ENCODE measurements around the gene ATP5F1D. TPM values are rescaled to one million over a fixed set of nuclear protein-coding genes. Genes with fewer than 3 reads are reported as not detected.

ATP5F1D gene
- total and polyA plus RNA-seq, 2 of the 13 experiments (the other 11 are each of a cell fraction or from before 2014, with no cell fraction given): 39.4 to 78.7 TPM

GRCh38 chr19:1243768-1244692, 2.5 kb downstream of the ATP5F1D start (continued):
- no peak for TF ChIP-seq HNF4A (CRISPR knock-in tag; IDR thresholded peaks at IDR 0.05)
- TF ChIP-seq SMC3 (IDR thresholded peaks at IDR 0.05; ENCODE audit: low read length): peak; percentile 60; the same call in 1 of the 2 replicates
- TF ChIP-seq ZNF446 (CRISPR knock-in tag; IDR thresholded peaks at IDR 0.05): 0 out of 2 replicates have a peak, but pooled peaks have one; percentile 35
- TF ChIP-seq ATF6 (CRISPR knock-in tag; conservative IDR thresholded peaks at IDR 0.05): 0 out of 2 replicates have a peak, but pooled peaks have one; percentile 19
- peak; percentile 18; the same call in 1 of the 2 replicates for TF ChIP-seq THRA (CRISPR knock-in tag; IDR thresholded peaks at IDR 0.05; ENCODE audit: borderline replicate concordance)
- no peak for TF ChIP-seq KLF6 (CRISPR knock-in tag; IDR thresholded peaks at IDR 0.05)
- TF ChIP-seq ZNF30 (CRISPR knock-in tag; IDR thresholded peaks at IDR 0.05): no peak
- TF ChIP-seq MIER3 (CRISPR knock-in tag; IDR thresholded peaks at IDR 0.05; ENCODE audit: borderline replicate concordance): peak; percentile 11; the same call in 1 of the 2 replicates
- peak; percentile 16; the same call in 1 of the 2 replicates for TF ChIP-seq SP4 (CRISPR knock-in tag; IDR thresholded peaks at IDR 0.05)
- TF ChIP-seq RBM39 (IDR thresholded peaks at IDR 0.05; ENCODE audit: low read depth, low read length, poor library complexity, severe bottlenecking): peak; percentile 6
- TF ChIP-seq ZBTB38 (CRISPR knock-in tag; IDR thresholded peaks at IDR 0.05): peak; percentile 98
- TF ChIP-seq SUZ12 (IDR thresholded peaks at IDR 0.05; ENCODE audit: low read depth, low read length): no peak
- 0 out of 2 replicates have a peak, but pooled peaks have one; percentile 64 for TF ChIP-seq SATB2 (CRISPR knock-in tag; IDR thresholded peaks at IDR 0.05)
- peak; percentile 51; the same call in 1 of the 2 replicates for TF ChIP-seq ZNF567 (CRISPR knock-in tag; IDR thresholded peaks at IDR 0.05; ENCODE audit: borderline replicate concordance)
- TF ChIP-seq AGO2 (optimal IDR thresholded peaks at IDR 0.05; ENCODE audit: low read depth, low read length): peak; percentile 78
- peak; percentile 19; the same call in 1 of the 2 replicates for TF ChIP-seq KLF15 (CRISPR knock-in tag; IDR thresholded peaks at IDR 0.05; ENCODE audit: borderline replicate concordance)
- TF ChIP-seq HNF4G (IDR thresholded peaks at IDR 0.05; ENCODE audit: borderline replicate concordance, low read depth, low read length): no peak
- TF ChIP-seq HNF4G (CRISPR knock-in tag; IDR thresholded peaks at IDR 0.05; ENCODE audit: borderline replicate concordance, low read depth): no peak
- TF ChIP-seq POGZ (CRISPR knock-in tag; IDR thresholded peaks at IDR 0.05): peak; percentile 7; the same call in 1 of the 2 replicates
- peak; percentile 75 for TF ChIP-seq ZFY (CRISPR knock-in tag; IDR thresholded peaks at IDR 0.05)
- peak; percentile 77 for TF ChIP-seq RBFOX2 (IDR thresholded peaks at IDR 0.05; ENCODE audit: low read depth, low read length)
- TF ChIP-seq MYPOP (CRISPR knock-in tag; IDR thresholded peaks at IDR 0.05): peak; percentile 21; the same call in 1 of the 2 replicates
- TF ChIP-seq E2F5 (CRISPR knock-in tag; conservative IDR thresholded peaks at IDR 0.05): no peak
- no peak for TF ChIP-seq ATF1 (CRISPR knock-in tag; IDR thresholded peaks at IDR 0.05)

Data from HepG2 (cell line).